Bronchial epithelial cell (primary cell): Measurements from ENCODE around the gene MRGPRX2. TPM values are rescaled to one million over a fixed set of nuclear protein-coding genes. Genes with fewer than 3 reads are reported as not detected.

Experiments used
- DNase-seq: peaks from one replicate; pipeline ENCODE4 v3.0.0-alpha.2; 2010; ENCODE audit warnings: low read depth
- FAIRE-seq: peaks from 2 replicates; lab custom pipeline; 2011; peaks lifted over from hg19 to GRCh38; lab: Jason Lieb, UNC
- H3K27me3 ChIP-seq: 2 replicates; pipeline ENCODE4 v1.5.1; 2011; ENCODE audit warnings: low read length; ENCODE audit not compliant: control insufficient read depth, insufficient read depth
- H3K36me3 ChIP-seq: 2 replicates; pipeline ENCODE4 v1.5.1; 2011; ENCODE audit warnings: low read length; ENCODE audit not compliant: control insufficient read depth, insufficient read depth
- H3K4me3 ChIP-seq: 2 replicates; pipeline ENCODE4 v1.5.1; 2011; ENCODE audit warnings: mild to moderate bottlenecking, low read depth, low read length, control low read depth
- CTCF ChIP-seq: IDR thresholded peaks from 2 replicates; pipeline ENCODE4 v1.5.1; 2011; ENCODE audit warnings: mild to moderate bottlenecking, moderate library complexity, low read length, control low read depth, inconsistent platforms; ENCODE audit not compliant: insufficient read depth, severe bottlenecking
- total RNA-seq: library from RNA; depleted of rRNA; stranded (reverse); fragments of >200 nt; gene quantifications from 2 replicates; pipeline ENCODE4 v1.2.1, GENCODE V29; 2014

MRGPRX2 gene
- total RNA-seq, 1 donor from 2014 or later, result not detected

GRCh38 chr11:19055016-19055415, 5.5 kb downstream of the MRGPRX2 start:
- FAIRE-seq (no peak), DNase-seq (no peak)
- Histone ChIP-seq H3K36me3 (no peaks in the 10 kb centered on the region), H3K4me3 (no peak overlapping the region), H3K27me3 (peaks cover 1% of the 10 kb centered on the region)
- no peak for TF ChIP-seq CTCF

DNA sequence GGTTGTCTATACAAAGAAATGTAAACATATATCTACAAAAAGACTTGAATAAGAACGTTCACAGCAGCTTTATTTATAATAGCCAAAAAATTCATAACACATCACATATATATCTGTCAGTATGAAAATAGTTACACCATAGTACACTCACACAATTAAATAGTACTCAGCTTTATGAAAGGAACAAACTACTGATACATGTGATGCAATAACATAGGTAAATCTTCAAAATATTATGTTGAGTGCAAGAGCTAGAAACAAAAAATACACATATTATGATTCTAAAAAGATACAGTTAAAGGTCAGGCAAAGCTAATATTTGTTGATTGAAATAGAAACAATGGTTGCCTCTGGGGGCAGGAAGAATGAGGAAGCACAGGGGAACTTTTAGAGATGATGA, 6.6 kb downstream of the MRGPRX2 start:
- FAIRE-seq, result no peak

GRCh38 chr11:19050281-19050680, 10.2 kb downstream of the MRGPRX2 start:
- TF ChIP-seq CTCF, result no peak
- DNase-seq (no peak), FAIRE-seq (no peak)
- Histone ChIP-seq H3K27me3 (no peaks in the 10 kb centered on the region), H3K36me3 (no peaks in the 10 kb centered on the region), H3K4me3 (no peak overlapping the region)

More for the DNA sequence above, 6.6 kb downstream of the MRGPRX2 start:
- TF ChIP-seq CTCF, result no peak
- H3K27me3 ChIP-seq, result peaks cover 1% of the 10 kb centered on the region
- DNase-seq, result no peak
- H3K36me3 ChIP-seq, result no peaks in the 10 kb centered on the region
- no peak overlapping the region for H3K4me3 ChIP-seq

GRCh38 chr11:19049351-19049750, 11.2 kb downstream of the MRGPRX2 start:
- H3K4me3 ChIP-seq, result no peak overlapping the region
- H3K27me3 ChIP-seq, result no peaks in the 10 kb centered on the region
- no peak for FAIRE-seq
- no peaks in the 10 kb centered on the region for H3K36me3 ChIP-seq
- no peak for TF ChIP-seq CTCF
- no peak for DNase-seq

GRCh38 chr11:19040051-19040450, 20.5 kb downstream of the MRGPRX2 start:
- Histone ChIP-seq H3K36me3 (no peaks in the 10 kb centered on the region), H3K27me3 (no peaks in the 10 kb centered on the region), H3K4me3 (no peak overlapping the region)
- no peak for FAIRE-seq
- no peak for TF ChIP-seq CTCF
- no peak for DNase-seq

DNA sequence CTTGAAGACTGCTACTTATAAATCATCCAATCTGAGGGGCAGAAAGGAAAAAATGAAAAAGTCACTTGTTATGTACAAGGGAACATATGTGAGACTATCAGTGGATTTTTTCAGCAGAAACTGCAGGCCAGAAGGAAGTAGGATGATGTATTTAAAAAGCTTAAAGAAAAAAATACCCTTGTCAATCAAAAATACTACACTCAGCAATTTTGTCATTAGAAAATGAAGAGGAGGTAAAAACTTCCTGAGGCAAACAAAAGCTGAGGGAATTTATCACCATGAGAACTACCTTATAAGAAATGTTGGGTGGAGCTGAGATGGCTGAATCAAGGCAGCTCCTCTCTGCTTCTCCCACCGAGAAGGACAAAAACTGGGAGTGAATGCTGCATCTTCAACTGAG, 21.1 kb downstream of the MRGPRX2 start:
- DNase-seq, result no peak
- H3K36me3 ChIP-seq, result no peaks in the 10 kb centered on the region
- no peak for FAIRE-seq
- no peak overlapping the region for H3K4me3 ChIP-seq
- no peaks in the 10 kb centered on the region for H3K27me3 ChIP-seq
- no peak for TF ChIP-seq CTCF
